GM10266 (cell line): ENCODE data around the gene MC1R.

Experiments used
- DNase-seq: peaks from one replicate; pipeline ENCODE4 v3.0.0; 2012; ENCODE audit errors: extremely low spot score
- CTCF ChIP-seq: IDR thresholded peaks from 2 replicates; pipeline ENCODE4 v1.5.1; 2012; ENCODE audit warnings: mild to moderate bottlenecking, low read depth; ENCODE audit not compliant: control insufficient read depth, insufficient read depth; ENCODE audit errors: missing control alignments

MC1R gene

GRCh38 chr16:89890886-89891657, 27.6 kb upstream of the MC1R start:
- no peak for DNase-seq
- no peak for TF ChIP-seq CTCF

- TF ChIP-seq CTCF: no peak
- no peak for DNase-seq
Observed at GRCh38 chr16:89892055-89892630, 26.5 kb upstream of the MC1R start.

- TF ChIP-seq CTCF: no peak
- DNase-seq: no peak
Observed at GRCh38 chr16:89892635-89893034, 26.0 kb upstream of the MC1R start.

GRCh38 chr16:89893642-89894548, 24.8 kb upstream of the MC1R start:
- DNase-seq: no peak
- TF ChIP-seq CTCF: no peak

GRCh38 chr16:89895482-89896250, 23.0 kb upstream of the MC1R start:
- no peak for TF ChIP-seq CTCF
- DNase-seq: no peak

GRCh38 chr16:89897204-89897603, 21.5 kb upstream of the MC1R start:
- no peak for DNase-seq

More at GRCh38 chr16:89897204-89897603, 21.5 kb upstream of the MC1R start:
- no peak for TF ChIP-seq CTCF
